Islet of Langerhans (tissue), 1 donor: ENCODE results near the gene TMEM150A.
"Not testable (repeated sequence)": the region's sequence is repeated elsewhere in the genome, so short reads cannot be mapped to it uniquely, and the experiment has no call there.

Source experiments
- FAIRE-seq: peaks from one replicate; lab custom pipeline; 2011; peaks lifted over from hg19 to GRCh38; lab: Jason Lieb, UNC

TMEM150A gene

GRCh38 chr2:85602476-85603234 is at the start of gene TMEM150A:
Gene TMEM150A (minus strand): TSS chr2:85602698. CDS start chr2:85601948, 750 bp downstream.
- FAIRE-seq: no peak

GRCh38 chr2:85652056-85652455 is 49.6 kb upstream of the TMEM150A start:
- no peak for FAIRE-seq

- FAIRE-seq: no peak
These were observed 48.6 kb upstream of the TMEM150A start for GRCh38 chr2:85651097-85651496.

GRCh38 chr2:85650456-85650855 is 48.0 kb upstream of the TMEM150A start:
- no peak for FAIRE-seq

GRCh38 chr2:85649201-85650190 is 47.0 kb upstream of the TMEM150A start:
- no peak for FAIRE-seq

GRCh38 chr2:85648619-85649018 is 46.1 kb upstream of the TMEM150A start:
- no peak for FAIRE-seq

GRCh38 chr2:85647823-85648526 is 45.5 kb upstream of the TMEM150A start:
- FAIRE-seq: no peak

GRCh38 chr2:85646166-85646565 is 43.7 kb upstream of the TMEM150A start:
- no peak for FAIRE-seq

GRCh38 chr2:85644909-85645308 is 42.4 kb upstream of the TMEM150A start:
- FAIRE-seq: no peak

- no peak for FAIRE-seq
These were observed 40.2 kb upstream of the TMEM150A start for GRCh38 chr2:85642725-85643124.

GRCh38 chr2:85635636-85636035 is 33.1 kb upstream of the TMEM150A start:
- no peak for FAIRE-seq

- no peak for FAIRE-seq
These were observed 32.5 kb upstream of the TMEM150A start for GRCh38 chr2:85635011-85635410.

GRCh38 chr2:85631316-85631715 is 28.8 kb upstream of the TMEM150A start:
- FAIRE-seq: no peak

- no peak for FAIRE-seq
These were observed 26.2 kb upstream of the TMEM150A start for GRCh38 chr2:85628658-85629057.

- no peak for FAIRE-seq
These were observed 21.5 kb upstream of the TMEM150A start for GRCh38 chr2:85623991-85624390.

- FAIRE-seq: no peak
These were observed 18.8 kb upstream of the TMEM150A start for GRCh38 chr2:85621338-85621737.

GRCh38 chr2:85619617-85620016 is 17.1 kb upstream of the TMEM150A start:
- FAIRE-seq: no peak

- not testable (repeated sequence) for FAIRE-seq
These were observed 15.2 kb upstream of the TMEM150A start for GRCh38 chr2:85617723-85618122.

GRCh38 chr2:85615413-85615728 is 12.9 kb upstream of the TMEM150A start:
- FAIRE-seq: no peak

- not testable (repeated sequence) for FAIRE-seq
These were observed 12.3 kb upstream of the TMEM150A start for GRCh38 chr2:85614757-85615156.

- FAIRE-seq: no peak
These were observed 11.4 kb upstream of the TMEM150A start for GRCh38 chr2:85613717-85614515.
